Measurements from ENCODE around the gene CGB8.

The CGB8 gene

DNA sequence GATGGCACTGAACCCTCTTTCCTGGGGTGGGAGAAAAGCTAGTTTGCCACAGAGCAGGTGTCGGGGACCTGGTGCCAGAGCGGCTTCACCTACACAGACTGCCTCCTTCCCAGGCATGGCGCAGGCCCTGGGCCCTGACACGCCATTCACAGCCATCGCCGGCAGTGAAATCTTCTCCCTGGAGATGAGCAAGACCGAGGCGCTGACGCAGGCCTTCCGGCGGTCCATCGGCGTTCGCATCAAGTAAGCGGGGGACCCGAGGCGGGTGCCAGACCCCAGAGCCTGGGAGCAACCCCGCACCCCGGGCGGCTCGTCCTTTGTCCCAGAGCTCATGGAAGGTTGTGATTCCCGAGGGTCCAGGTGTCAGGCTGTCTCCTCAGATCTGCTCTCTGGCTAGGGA lies 42.0 kb downstream of the CGB8 start:
- DNase-seq (ENCODE audit: low spot score), result no peak

- DNase-seq (ENCODE audit: low spot score), result no peak
Measured at GRCh38 chr19:49004964-49005614, 43.8 kb downstream of the CGB8 start.

DNA sequence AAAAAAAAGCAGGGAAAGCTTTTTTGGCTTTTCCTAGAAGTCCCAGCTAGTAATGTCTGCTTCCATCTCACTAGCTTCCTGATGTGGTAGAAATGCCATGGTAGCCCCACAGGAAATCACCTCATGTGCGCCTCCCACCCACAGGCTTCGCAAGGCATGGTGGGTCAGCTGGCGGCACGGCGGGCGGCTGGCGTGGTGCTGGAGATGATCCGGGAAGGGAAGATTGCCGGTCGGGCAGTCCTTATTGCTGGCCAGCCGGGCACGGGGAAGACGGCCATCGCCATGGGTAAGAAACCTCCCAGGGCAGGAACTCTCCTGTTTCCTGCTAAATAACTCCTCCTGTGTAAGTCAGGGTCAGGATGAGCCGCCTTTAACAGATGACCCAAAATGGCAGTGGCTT lies 44.8 kb downstream of the CGB8 start:
- DNase-seq (ENCODE audit: low spot score), result no peak

GRCh38 chr19:48999481-49000325 lies 49.2 kb downstream of the CGB8 start:
- DNase-seq (ENCODE audit: low spot score), result peak; percentile 63

GRCh38 chr19:48997972-48998371 lies 50.9 kb downstream of the CGB8 start:
- peak; percentile 79 for DNase-seq (ENCODE audit: low spot score)

Measured in kidney tubule cell (primary cell).